DMS153 (cell line): ENCODE data around the gene TNNC1.

Experiments used
- DNase-seq: peaks from one replicate; lab custom pipeline; 2025; lab: John Stamatoyannopoulos, UW

Gene TNNC1

DNA sequence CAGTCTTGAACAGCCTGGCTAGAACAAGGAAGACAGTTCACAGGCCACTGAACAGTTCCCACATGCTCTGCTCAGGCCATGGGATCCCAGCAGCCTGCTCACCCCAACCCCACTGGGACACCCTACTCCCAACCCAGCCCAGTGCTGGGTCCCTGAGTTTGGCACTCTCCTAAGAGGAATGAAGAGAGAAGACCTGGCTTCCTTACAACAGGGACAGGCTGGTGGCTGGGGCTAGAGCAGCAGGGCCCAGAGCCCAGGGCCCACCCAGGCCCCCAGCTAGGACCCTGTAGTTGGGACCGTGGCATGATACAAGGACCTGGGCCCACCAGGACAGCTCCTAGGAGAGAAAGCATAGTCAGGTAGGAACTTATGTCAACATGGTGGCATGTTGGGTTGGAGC is 52.3 kb downstream of the TNNC1 start:
- DNase-seq: no peak
